Hematopoietic multipotent progenitor cell (in vitro differentiated cells): ENCODE measurements around the gene PITPNC1. TPM values are rescaled to one million over a fixed set of nuclear protein-coding genes. Genes with fewer than 3 reads are reported as not detected.
"Not testable (repeated sequence)": the region's sequence is repeated elsewhere in the genome, so short reads cannot be mapped to it uniquely, and the experiment has no call there.

Source experiments
- DNase-seq, 3 donors: peaks; one replicate each; pipeline ENCODE4 v3.0.0-alpha.2; 2011 to 2015; ENCODE audit warnings: low read depth in 2 of 3, low spot score in 2 of 3
- total RNA-seq: library from RNA; depleted of rRNA; stranded (reverse); fragments of >200 nt; gene quantifications from one replicate; pipeline ENCODE4 v1.2.3, GENCODE V29; 2012

PITPNC1 gene
- total RNA-seq, 1 donor, result 5.9 TPM

DNA sequence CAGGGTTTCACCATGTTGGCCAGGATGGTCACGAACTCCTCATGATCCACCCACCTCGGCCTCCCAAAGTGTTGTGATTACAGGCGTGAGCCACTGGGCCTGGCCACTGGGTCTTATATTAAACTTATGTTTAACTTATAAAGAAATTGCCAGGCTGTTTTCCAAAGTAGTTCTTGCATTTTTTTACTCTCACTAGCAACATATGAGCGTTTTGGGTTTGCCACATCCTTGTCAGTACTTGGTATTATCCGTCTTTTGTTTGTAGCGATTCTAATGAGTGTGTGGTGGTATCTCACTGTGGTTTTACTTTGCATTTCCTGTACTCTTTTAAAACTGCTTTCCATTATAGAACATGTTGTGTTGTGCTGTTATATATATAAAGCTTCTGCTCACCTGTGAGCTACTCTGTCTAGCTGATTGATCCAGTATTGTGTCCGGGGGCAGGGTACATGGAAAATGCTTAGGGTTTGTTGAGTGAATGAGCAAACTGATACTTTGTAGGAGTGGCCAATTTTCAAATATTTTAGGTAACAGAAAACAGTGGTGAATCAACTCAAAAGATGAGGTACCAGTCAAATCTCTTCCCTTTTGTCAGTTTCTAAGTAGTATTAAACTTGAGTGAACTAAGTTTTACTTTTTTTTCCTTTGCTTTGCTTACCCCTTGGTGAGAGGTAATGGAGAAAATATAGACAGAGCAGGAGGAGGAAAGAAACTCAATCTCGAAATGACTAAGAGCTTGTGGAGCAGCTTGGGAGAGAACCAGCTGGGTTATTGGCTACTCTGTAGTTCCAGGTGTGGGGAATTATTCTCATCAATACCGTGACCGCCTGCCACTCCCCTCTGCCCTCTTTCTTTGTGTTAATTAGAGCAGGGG, 75.8 kb downstream of the PITPNC1 start:
- no peak for DNase-seq

DNA sequence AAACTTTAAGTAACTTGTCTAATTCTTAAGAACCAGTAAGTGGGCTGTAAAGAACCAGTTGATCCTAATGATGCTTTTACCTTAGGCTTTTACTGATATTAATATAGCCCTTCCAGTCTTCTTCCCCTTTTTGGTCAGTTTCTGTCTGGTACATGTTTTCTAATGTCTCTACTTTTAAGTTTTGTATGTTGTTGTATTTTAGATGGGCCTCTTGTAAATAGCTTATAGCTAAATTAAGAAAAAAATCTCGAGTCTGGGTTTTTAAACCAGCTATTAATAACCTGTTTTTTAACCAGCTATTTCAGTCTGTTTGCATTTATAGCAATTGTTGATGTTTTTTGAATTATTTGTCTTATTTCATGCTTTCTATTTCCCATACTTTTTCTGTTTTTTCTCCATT, 79.0 kb downstream of the PITPNC1 start:
- DNase-seq, result no peak

DNA sequence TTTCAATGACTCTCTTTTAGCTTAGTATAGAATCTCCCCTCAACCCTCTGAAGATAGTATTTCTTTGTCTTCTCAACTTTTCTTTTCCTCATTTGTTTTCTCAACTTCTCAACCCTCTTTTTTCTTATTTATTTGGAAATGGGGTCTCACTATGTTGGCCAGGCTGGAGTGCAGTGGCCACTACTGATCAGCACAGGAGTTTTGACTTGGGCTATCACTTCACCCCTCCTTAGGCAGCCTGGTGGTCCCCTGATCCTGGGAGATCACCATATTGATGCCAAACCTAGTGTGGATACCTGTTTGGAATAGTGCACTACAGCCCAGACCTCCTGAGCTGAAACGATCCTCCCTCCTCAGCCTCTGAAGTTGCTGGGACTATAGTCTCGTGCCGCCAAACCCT, 79.8 kb downstream of the PITPNC1 start:
- no peak for DNase-seq

DNA sequence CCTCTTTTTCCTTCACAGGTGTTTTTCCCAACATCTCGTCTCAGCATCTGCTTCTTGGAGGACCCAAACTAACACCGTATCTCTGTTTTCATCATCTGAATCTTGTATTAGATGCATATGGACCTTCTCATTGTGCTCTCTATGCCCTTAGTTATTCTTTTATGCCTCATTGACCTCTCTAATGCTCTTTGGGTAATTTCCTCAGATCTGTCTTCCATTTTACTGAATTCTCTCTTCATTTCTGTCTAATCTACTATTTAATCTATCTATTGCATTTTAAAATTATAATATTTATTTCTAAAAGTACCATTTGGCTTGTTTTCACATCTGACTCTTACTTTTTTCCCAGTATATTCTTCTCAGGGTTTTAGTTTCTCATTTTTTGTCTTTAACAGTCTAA, 81.1 kb downstream of the PITPNC1 start:
- DNase-seq, result no peak

DNA sequence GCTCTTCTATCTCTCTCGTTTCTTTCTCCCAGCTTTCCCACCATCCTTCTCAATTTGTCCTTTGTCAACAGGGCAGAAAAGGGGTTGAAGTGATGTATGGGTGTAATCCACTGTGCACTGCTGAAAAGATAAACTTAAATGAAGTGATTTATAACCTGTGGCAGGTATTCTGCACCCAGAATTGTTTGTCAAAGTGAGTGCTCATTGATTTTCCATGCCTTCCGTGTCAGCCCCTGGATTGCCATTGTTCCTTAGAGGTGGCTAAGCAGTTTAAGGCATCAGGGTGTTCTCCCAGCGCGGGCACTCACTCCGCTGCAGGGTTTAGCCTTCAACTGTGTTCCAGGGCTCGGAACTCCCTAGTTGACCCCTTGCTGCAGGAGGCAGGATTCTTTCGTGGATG, 82.9 kb downstream of the PITPNC1 start:
- DNase-seq, result no peak

DNA sequence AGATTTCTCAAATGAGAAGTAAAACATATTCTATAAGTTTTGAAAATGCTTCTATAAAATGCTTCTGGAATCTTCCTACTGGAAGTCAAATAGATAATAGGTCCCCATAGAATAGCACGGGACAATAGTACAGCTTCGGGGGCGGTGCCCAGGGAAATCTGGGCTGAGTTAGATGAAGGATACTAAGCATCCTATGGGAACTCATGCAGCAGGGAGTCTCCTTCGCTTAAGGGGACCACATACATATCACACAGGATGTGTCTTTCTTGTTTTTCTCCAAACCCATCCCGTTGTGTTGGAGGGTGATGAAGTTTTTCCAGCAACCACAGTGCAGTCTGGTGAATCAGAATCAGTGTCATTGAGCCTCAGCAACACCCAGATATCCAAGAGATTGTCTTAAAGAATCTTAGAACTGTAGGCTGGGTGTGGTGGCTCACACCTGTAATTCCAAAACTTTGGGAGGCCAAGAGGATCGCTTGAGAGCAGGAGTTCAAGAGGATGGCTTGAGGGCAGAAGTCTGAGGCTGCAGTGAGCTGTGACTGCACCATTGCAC, 84.2 kb downstream of the PITPNC1 start:
- no peak for DNase-seq

DNA sequence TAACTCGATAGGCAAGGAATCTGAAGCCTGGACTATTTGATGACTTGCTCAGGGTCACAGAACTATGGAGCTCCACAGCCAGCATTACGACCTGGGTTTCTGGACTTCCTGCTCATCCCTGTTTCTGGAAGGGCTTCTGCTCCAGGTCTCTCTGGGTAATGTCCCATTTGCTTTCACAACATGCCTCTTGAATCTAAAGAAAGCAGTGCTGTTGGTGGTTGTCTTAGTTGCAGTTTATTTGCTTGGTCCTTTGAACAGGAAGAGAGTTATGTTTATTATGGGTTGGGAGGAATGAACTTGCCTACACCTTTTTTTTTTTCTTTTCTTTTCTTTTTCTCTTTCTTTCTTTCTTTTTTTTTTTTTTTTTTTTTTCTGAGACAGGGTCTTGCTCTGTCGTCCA, 84.8 kb downstream of the PITPNC1 start:
- no peak for DNase-seq

DNA sequence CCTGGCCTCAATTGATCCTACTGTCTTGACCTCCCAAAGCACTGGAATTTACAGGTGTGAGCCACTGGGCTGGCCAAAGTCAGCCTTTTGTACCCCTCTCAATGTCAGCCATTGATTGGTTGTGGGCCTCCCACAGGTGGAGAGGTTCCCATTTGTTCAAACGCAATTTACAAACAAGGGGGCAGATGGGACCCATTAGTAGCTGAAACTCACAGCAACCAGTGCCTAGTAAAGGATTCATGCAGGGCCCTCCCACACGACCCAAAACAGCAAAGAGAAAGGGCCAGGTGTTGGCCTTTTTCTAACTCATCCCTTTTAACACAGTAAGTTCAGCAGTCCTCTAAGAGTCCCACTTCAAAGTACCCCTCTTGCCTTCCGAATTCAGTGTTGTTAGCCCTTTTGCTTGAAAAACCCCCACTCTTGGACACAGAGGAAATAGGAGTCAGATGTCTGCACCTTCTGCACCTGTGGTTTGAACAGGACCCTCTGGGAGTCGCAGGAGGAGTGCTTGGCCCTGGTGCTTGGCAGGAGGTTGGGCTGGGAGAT, 89.2 kb downstream of the PITPNC1 start:
- no peak for DNase-seq

DNA sequence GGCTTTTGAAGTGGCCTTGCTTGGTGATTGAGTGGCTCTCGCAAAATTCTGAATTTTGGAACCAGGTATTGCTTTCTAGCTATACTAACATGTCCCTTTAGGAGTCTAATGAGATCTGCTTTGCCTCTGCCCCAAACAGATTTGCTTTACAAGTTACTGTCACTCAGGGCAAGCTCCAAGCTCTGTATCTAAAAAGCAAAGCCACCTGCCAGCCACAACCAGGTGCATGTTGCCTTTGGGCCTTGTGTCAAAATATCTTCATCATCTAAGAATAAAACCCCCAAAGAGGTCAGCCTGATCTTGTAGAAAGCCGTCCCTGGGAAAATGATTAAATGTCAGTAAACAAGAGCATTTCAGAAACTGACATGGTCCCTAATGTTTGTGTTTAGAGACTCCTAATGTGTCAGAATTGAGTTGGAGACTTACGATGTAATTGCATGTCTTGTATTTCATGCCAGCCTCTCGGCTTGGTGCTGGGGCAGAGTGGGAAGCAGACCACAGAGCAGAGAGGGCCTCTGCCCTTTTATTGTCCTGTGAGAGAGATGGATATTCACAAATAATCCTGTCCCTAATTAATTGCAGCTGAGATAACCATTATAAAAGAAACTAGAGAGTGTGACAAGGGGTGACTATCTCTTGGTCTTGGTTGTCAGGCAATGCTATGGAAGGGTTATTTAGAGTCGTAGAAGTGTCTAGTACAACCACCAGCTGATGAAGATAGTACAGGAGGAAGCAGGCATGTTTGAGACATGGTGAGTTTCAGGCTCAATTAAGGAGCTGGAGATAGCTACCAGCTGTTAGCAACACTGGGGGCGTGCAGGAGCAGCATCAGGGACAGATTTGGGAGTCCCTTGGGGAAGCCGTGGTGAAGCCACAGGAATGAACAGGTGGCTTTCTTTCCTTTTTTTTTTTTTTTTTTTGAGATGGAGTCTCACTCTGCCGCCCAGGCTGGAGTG, 90.7 kb downstream of the PITPNC1 start:
- no peak for DNase-seq

DNA sequence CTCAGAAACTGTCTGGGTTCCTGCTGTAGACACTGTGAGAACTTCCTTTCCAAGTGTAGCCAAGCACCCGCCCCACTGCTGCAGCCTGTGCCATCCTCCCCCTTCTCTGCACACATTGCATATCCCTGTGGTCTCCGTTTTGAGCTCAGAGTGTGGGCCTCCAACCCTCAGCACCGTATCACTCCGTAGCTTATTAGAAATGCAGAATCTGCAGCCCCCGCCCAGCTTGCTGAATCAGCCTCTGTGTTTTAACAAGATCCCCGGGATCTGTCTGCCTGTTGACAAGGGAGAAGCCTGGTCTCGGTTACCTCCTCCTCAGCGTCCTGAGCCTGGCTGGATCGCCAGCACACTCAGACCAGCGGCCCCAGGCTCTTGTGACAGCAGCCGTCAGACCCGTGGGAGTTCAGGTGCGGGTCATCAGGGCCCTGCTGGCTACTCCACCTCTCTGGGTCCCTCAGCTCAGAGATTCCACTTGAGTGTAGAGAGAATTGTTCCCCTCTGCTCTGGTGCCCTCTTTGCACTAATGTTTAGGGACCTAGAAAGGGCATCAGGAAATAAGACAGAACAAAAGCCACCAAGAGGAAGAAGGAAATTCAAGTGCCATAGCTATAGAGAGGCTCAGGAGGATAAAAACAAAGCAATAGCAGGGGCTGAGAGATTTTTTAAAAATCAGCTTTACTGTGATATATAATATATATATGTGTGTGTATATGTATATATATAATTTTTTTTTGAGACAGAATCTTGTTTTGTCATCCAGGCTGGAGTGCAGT, 92.3 kb downstream of the PITPNC1 start:
- no peak for DNase-seq

DNA sequence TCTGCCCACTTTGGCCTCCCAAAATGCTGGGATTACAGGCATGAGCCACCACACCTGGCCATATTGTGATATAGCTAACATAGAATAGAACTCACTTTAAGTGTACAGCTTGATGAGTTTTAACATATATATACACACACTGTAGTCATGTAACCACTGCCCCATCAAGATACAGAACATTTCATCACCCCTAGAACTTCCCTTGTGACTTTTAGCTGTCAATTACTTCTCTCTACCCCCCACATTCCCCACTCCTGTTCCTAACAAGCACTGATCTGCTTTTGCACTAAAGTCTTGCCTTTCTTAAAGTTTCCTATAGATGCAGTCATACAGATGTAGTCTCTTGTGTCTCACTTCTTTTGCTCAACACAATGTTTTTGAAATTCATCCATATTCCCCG, 93.1 kb downstream of the PITPNC1 start:
- DNase-seq, result no peak

DNA sequence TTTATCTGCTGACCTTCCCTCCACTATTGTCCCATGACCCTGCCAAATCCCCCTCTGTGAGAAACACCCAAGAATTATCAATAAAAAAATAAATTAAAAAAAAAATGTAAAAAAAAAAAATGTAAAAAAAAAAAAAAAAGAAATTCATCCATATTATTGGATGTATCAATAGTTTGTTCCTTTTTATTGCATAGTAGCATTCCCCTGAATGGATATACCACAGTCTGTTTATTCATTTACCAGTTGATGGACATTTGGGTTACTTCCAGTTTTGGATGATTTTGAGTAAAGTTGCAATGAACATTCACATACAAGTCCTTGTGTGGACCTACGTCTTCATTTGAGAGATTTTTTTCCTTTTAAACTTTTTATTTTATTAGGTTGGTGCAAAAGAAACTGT, 94.0 kb downstream of the PITPNC1 start:
- no peak for DNase-seq

DNA sequence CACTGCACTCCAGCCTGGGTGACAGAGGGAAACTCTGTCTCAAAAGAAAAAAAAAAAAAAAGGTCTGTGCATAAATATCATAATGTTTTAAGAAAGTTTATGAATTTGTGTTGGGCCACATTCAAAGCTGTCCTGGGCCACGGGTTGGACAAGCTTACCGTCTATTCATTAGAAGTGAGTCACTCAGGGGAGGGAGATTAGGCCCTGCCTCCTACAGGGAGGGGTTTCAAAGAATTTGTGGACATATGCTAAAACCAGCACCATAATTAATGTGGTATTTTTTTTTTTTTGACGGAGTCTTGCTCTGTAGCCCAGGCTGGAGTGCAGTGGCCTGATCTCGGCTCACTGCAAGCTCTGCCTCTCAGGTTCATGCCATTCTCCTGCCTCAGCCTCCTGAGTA, 95.5 kb downstream of the PITPNC1 start:
- not testable (repeated sequence) for DNase-seq

DNA sequence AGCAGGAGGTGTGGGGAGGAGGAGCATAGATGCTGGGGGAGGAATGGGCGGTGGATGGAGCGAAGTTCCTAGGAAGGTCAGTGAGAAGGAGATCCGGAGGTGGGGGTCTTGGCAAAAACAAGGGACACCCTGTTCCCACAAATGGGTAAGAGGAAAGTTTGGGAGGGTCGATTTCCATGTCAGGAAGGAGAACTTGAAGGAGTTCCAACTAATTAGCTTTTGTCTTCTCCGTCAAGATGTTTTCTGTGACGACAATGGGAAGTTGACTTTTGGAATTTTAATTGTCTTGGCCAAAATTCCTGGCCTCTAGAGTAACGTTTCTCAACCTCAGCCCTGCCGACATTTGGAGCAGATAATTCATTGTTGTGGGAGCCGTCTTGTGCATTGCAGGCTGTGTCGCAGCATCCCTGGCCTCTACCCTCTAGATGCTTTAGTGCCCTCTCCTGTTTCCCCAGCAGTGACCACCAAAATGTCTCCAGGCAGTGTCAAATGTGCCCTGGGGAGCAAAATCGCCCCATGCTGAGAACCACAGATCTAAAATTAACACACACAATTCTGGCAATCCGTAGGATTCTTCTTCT, 97.1 kb downstream of the PITPNC1 start:
- no peak for DNase-seq

DNA sequence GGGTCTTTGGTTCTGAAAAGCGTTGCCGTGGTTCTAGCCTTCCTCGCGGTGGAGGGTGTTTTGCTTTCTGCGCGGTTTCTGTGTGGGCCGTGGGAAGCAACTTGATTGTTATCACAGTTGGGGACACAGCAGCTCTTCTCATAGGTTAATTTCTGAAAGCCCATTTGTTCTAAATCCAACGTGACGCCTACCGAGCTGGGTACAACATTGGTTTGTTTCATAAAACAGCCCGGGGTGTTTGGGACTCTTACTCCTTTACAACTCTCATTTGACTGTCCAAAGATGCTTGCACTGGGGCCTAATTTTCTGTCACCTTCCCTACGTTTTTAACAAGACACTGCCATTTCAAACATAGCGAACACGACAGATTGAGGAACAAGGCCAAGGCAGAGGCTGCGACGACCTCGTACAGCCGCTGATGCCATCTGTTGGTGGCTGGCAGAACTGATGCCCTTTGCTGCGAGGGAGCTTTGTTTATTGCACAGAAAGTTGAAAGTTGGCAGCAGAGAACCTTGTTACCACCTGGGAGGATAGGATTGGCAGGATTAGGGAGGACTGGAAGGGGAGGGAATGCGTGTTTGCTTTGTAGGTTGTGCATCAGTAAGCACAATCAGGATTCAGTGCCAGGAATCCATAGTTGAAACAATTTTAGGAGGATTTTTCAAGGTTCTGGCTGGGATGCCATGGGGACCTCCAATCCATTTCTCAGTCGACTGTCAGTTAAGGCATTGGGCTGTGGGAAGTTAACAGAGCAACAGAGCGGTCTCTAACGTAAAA, 98.3 kb downstream of the PITPNC1 start:
- DNase-seq, result peak; percentile 74 to 89 (median 74)

DNA sequence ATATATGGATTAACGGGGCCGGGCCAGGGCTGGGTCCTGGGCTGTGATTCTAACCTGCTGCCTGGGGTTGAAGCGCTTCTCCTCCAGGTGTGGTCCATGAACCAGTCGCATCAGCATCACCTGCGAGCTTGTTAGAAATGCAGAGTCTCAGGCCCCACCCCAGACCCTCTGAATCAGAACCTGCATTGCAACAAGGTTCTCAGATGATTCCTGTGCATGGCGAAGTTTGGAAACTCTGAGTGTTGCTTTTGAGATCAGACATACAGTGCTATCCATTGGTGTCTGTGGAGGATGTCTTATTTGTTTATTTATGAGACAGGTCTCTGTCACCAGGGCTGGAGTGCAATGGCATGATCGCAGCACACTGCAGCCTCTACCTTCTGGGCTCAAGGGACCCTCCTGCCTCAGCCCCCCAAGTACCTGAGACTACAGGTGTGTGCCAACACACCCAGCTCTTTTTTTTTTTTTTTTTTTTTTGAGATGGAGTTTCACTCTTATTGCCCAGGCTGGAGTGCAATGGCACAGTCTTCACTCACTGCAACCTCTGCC, 99.8 kb downstream of the PITPNC1 start:
- DNase-seq, result no peak

DNA sequence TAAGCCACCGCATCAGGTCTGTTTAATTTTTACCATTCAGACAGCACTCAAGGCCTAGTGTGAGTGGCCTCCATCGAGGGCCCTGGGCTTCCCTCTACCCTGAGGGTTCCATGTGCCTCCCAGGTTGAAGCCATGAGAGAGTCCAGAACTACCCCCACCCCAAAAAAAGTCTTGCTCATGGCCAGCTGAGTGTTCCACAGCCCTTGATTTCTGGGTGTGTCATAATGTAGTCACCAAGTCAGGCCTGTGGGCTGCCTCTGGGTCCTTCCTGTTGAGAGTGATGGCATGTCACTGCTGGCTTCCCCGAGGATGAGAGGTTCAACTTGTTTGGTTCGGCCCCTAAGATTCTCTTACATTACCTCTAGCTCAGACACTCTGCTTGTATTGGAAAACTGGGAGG, 100.6 kb downstream of the PITPNC1 start:
- no peak for DNase-seq

DNA sequence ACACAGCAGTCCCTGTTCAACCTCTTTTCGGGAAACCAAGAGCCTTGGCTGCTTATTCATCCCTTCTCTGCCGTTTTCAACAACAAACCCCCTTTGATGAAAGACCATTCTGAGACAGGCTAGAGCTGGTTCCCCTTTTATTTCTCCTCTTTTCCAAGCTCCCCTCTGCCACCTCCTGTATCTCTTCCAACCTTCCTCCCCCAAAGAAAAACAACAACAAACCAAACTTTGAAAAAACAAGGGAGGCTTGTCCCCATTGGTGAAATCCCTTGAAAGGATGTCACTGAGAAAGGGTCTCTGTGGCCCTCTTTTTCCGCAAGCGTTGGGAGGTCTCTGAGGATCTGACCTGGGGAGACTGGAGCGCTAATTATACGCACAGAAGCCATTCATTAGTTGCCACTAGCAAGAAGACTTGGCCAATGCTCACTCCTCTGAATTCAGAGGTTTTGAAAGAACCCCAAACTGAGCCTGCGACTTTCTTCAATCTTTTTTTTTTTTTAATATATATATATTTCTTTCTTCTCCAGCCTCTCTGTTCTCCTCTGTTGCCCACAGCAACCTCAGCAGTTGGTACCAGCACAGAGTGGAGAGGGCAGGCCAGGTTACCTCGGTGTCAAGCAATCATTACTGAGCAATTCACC, 101.4 kb downstream of the PITPNC1 start:
- DNase-seq, result no peak
